GM19463 (cell line): ENCODE results near the gene TOX2.

Source experiments
- ATAC-seq: cut with Tn5 transposase; IDR thresholded peaks from one replicate; pipeline ENCODE4 v1.9.1; 2021; ENCODE audit warnings: mild to moderate bottlenecking, moderate library complexity; ENCODE audit not compliant: unreplicated experiment

Gene TOX2

DNA sequence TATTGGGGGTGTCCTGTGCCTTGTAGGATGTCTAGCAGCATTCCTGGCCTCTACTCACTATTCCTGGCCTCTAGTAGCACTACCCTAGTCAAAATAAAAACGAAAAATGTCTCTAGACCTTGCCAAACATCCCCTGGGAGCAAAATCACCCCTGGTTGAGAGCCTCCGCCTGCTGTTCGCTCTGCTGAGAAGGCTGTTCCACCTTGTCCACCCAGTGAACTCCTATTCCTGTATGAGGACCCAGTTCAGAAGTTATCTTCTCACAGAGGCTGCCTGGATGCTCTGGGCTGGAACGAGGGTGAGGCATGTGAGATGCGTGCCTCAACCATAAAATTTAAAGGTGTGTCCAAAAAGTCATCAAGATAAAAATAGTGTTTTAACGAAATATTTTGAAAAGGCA, 101.9 kb downstream of the TOX2 start:
- no peak for ATAC-seq

DNA sequence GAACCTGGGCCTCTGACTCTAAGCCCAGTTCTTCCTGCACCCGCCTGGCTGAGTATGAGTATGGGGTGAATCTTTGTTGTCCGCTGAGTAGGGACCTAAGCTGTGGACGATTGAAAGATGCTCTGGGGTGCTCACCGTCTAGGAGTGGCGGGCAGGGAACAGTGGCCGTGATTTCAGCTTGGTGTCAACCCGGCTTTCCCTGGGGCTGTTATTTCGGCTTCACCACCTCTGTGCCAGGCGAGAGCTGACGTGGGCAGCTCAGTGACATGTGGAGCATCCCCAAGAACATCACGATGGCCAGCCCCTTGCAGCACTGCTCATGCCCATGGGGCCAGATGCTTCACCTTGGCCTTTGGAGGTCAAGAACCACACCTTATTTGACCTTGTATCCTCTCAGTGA, 102.6 kb downstream of the TOX2 start:
- no peak for ATAC-seq

DNA sequence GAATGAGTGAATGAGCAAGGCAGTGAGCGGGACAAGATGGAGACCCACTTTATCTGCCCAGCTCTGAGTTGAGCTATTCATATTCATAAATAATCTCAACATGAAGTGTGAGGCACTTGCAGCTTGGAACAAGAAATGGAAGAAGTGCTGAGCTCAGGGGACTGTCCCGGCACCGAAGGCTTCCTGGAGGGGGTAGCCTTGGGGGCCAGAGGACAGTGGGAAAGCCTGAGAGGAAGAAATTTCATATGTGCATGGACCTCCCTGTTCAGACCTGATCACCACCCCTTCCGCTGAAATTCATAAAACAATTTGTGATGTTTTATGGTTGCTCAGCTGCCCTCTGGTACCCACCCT, 103.2 kb downstream of the TOX2 start:
- ATAC-seq: no peak

DNA sequence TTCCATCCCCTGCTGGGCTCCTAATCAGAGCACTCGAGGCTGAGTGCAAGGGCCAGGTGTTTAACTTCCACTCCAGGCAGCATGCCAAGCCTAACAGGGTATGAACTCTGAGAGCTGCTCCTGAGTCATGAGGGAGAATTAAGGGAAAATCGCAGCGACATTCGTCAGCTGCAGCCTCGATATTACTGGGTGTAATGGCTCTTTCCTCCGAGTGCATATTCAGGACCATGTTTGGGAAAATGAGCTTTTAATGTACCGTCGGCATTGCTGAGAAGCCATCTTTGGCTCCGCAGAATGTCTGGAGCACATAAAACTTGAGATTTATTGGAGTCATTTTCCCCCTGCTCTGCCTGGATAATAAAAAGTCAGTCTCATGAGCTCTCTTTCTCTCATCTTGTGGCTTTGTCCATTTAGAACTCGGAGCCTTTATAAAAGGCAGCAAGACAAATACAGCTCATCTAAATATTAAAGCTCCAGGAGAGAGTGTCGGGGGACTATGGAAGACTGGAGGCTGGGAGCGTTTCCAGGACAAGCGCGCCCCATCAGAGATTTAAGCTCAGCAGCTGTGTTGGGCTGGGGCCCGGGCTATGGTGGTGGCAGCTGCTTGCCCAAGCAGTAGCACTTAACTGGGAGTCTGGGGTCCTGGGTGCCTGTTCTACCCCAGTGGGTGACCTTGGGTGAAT, 103.7 kb downstream of the TOX2 start:
- ATAC-seq: no peak

DNA sequence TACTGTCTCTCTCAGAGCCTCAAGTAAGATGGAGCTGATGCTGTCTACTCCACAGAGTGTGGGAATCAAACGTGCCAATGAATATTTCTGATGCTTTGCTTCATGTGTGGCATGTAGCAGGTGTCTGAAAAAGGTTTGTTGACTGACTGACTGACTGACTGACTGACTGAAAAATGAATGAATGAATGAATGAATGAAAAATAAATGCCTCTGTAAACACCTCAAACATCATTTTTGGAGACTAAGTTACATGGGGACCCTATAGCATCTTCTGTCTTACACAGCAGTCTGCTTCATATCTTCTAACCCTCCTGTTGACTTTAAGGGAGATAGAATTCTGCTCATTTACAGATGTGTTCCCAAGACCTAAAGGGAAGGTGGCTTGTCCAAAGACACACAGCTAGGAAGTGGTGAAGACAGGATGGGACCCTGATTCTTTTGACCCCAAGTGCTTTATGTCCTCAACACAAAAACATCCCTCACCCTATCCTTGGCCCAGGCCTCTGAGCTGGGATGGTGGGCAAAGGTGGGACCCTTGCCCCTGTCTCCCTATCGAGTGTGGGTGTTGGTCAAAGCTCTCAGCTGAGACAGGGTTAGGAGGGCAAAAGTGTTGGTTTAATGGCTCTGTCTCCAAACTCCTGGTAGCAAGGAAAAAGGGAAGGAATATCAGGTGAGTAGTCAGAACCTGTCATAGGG, 104.4 kb downstream of the TOX2 start:
- no peak for ATAC-seq

DNA sequence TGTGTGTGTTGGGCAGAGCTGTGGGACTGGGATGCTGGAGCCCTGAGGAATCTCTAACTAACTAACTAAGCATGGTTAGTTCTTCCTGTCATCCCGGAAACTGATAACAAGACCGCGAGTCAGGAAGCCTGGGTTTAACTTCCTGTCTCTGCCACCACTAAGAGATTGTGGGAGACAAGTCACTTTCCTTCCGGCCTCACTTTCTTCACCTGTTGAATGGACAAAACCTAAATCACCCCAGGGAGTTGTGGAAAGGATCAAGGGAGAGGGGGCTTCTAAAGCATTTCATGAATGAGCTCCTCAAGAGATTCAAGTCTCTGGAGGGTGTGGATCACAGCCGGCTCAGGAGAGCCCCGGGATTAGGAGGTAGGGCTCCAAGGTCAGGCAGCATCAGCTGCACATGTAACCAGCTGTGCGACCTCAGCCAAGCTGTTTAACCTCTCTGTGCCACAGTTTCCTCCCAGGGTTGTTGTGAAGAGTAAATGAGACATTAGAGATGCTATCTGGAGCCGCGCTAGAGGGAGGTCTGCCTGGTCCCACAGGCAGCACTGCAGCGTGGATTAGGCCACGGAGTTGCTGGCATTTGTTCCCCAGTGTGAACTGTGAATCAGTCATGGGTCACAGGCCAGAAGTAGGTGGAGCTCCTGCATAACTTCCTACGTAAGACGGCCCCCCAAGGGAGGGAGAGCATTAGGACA, 105.1 kb downstream of the TOX2 start:
- ATAC-seq: no peak

DNA sequence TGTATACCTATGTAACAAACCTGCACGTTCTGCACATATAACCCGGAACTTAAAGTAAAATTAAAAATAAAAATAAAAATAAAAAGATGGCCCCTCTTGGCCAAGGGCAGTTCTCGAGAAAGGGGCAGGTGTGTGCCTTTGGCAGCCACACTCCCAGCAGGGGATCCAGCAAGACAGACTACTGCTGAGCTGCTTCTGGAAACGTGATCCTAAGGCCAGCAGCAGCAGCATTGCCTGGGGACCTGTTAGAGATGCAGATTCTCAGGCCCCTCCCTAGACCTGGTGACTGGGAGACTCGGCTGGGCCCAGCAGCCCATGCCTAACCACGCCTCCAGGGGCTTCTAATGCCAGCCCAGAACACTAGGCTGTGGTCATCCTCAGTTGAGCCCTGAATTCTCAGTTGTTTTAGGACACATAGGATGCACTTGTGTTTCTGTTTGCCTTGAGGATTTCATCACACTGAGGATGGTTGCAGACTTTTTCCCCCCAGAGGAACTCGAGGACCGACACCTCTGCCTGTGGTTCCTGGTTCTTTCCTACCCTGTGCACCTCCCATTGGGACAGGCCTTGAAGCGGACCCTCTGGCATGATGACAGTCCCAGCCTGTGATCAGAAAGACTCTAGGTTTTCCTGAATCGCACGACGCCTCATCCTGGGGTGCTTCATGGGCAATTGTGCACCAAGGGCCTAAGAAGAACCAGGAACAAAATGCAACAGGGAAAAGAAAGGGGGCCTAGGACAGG, 105.9 kb downstream of the TOX2 start:
- no peak for ATAC-seq

DNA sequence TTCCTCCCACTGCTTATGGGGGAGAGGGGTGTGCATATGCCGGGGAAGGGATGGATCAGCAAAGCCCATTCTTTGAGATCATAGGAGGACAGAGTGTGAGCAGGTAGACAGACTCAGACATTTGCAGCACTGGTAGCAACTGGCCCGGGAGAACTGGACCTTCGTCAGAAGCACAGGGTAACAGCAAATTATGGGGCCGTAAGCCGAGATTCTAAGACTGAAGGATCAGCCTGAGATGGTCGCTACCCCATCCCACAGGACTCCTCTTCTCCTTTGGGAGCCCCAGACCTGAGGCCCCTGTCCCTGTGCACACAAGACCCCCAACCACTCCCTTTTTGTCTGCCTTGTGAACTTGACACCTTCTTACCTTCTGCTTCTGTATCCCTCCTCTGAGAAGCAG, 106.5 kb downstream of the TOX2 start:
- ATAC-seq: no peak

DNA sequence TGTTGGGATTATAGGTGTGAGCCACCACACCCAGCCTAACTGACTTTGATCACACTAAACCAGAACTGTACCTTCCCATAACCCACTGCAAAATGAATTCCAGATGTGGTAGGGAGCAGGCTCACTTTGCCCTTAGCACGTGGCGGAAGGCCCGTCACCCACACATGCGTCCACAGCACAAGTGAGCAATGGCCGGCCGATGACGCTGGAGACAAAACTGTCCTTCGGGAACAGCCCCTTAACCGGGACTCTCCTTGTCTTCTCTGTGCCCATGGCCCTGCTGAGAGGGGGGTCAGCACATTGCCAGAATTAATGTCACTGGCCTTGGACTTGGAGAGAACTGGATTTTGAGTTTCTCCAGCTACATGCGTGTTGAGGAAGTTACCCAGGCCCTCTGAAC, 107.2 kb downstream of the TOX2 start:
- ATAC-seq: no peak

DNA sequence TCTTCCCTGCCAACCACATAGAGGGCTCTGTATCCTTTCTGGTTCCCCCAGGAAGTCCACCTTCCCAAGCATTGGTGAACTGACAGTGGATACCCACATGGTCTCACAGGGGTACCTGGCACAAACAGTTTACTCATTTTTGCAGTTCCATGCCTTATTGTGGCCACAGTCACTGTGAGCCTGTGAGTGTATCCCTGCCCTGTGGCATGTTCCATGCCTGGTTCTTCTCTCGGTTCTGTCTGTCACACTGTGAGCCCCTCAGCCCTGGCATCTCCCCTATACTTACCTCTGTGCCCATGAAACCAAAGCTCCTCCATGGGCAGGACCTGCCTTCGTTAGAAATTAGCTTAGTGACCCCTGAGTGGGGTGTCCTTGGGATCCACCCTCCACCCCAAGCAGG, 107.8 kb downstream of the TOX2 start:
- no peak for ATAC-seq

DNA sequence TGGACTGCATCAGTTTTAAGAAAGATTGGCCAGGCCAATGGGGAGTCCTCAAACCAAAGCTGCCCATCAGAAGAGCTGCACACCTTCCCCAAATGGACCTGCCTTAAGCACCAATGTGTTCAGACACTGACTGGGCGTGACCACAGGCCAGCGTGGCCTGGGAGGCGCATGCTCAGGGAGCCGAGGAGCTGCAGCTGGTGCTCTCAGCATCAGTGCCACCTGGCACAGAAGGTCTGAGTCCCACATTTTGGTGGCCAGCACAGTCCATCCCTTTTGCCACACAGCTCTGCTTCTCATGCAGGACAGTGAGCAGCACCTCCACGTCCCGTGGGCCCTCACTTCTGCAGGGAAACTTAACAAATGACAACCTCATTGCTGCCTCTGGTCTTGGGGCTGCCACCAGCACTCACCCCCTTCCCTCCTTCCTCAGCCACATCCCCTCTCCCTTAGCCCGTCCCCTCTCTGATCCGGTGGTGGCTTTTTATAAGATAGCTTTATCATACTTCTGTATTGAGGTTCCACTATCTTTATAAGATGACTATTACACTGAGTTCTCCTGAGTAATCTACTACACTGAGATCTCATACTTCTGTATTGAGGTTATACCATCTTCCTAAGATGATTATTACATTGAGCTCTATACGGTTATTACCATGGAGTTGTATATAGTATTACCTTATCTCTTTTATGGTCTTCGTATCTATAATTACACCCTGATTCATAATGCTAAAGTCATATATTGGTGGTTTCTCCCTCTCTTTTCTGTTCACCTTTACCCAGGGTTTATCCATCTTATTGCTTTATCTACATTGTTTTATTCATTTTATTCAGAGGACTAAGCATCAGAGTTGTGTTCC, 109.1 kb downstream of the TOX2 start:
- ATAC-seq: no peak

DNA sequence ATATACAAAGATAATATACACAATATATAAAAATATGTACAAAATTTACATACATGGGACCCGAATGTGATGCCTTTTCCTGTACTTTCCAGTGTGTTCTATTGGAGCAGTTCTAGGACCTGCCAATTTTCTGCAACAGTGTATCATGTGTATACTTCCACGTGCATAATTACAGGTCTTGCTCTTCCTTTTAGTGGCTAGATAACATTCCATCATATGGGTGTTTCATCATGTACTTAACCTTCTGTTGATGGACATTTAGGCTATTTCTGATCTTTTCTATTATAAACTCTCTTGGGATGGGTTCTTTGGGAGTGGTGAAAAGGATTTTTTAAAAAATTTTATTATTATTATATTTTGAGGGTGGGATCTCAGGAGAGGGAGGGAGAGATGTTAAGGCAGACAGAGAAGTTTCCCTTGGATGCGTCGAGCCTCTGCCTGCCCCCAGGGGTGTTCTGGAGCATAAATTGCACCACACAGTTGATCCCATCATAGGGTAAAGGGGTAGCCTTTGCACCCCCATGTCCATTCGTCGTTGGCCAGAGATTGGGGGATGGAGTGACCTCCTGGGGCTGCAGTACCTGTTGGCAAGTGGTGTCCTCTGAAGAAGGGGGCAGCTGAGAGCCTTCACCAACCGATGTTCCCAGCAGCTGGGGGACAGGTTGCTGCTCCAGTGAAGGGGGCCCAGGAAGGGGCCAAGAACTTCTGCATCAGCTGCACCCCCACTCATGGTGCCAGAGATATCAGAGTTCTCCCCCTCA, 110.3 kb downstream of the TOX2 start:
- no peak for ATAC-seq

DNA sequence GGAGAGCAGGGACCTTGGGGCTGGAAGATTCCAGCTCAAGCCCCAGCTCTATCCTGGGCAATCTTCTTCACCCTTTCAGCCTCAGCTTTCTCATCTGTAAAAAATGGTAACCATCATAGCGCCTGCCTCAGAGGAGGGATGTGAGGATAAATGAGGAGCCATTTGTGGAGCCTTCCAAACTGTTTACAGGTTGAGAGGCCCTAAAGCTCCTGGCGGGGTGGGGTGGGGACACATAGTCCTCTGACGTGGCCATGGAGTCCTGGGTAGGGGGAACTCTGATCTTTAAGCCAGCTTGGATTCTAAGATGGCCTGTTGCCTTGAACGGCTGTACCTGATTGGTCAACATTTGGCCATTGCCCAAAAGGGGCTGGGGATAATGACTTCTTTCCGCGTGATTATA, 111.1 kb downstream of the TOX2 start:
- ATAC-seq: no peak

DNA sequence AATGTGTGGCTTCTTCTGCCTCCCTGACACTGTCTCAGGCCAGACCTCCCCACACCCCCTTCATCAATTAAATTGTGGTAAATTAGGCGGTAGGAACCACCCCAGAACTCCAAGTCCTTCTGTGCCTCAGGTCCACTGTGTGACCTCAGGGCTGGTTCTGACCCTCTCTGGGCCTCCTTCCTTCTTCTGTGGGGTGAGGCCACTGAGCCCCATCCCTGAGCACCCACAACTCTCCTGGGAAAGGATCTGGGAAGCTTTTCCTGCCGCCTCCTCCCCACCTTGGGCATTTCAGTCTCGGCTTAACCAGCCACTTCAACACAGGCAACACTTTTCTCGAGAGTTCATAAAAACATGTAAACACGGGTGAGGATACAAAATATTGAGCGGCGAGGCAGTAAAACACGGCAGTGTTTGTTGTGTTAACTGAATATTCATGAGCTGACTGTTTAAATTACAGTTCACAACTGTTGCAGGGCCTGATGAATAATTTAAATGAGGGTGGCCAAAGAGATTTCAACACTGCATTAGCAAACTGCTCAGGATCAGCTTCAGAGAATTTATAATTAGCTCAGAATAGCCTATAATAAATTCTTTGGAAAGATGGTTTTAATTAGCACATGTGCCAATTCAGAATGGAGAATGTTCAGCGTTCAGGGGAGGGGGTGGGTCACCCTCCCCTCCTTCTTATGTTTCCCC, 112.1 kb downstream of the TOX2 start:
- no peak for ATAC-seq

DNA sequence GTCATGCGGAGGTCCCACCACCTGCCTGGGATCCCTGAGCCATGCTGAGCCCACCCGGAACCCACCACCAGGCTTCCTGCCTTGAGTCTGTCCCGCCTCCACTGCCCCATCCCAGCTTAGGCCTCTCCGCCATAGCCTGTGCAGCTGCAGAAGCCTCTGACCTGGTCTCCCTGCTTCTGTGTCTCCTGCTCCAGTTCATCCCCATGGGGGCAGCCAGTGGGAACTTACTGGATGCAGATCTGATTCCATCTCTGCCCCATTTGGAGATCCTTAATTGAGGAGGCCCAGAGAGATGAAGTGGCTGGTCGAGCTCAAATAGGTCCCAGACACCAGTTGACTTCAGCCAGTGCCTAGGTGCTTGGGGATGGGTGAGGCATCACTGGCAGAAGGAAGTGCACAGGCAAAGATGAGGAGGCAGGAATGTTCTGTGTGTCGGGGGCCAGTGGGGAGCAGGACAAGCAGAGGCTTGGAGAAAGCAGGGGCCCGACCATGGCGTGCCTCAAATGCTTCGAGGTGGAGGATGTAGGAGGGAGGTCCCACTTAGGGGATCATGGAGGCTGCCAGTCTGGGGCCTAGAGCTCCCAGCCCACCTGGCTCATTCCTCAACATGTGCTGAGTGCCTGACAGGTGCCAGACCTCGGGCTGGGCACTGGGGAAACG, 112.8 kb downstream of the TOX2 start:
- no peak for ATAC-seq

DNA sequence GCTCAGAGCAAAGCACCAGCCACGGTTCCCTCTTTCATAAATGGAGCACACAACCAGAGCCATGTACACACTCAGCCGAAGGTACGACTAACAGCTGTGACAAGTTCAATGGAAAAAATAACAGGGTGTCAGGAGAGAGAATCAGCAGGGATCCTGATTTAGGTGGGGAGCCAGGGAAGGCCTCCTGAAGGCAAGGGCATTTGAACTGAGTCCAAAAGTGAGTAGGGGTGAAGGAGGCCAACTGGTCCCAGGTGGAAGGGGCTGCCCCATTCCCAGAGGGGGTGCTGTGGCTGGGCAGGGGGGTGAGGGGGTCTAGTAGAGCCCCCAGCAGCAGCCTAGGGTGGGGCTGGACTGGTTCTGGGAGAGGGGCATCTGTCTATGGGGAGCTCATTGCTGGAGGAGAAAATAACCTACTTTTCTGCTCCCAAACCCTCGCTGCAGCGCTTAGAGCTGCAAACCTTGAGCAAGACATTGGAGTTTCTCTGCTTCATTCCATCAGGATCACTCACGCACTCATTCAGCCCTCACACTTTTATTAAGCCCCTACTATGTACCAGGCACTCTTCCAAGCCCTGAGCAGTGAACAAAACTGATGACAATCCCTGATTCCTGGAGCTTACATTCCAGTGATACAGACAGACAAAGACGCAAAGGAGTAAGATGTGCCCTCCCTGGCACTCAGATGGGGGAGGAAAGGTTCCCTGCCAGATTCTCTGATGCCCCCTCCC, 113.5 kb downstream of the TOX2 start:
- no peak for ATAC-seq

DNA sequence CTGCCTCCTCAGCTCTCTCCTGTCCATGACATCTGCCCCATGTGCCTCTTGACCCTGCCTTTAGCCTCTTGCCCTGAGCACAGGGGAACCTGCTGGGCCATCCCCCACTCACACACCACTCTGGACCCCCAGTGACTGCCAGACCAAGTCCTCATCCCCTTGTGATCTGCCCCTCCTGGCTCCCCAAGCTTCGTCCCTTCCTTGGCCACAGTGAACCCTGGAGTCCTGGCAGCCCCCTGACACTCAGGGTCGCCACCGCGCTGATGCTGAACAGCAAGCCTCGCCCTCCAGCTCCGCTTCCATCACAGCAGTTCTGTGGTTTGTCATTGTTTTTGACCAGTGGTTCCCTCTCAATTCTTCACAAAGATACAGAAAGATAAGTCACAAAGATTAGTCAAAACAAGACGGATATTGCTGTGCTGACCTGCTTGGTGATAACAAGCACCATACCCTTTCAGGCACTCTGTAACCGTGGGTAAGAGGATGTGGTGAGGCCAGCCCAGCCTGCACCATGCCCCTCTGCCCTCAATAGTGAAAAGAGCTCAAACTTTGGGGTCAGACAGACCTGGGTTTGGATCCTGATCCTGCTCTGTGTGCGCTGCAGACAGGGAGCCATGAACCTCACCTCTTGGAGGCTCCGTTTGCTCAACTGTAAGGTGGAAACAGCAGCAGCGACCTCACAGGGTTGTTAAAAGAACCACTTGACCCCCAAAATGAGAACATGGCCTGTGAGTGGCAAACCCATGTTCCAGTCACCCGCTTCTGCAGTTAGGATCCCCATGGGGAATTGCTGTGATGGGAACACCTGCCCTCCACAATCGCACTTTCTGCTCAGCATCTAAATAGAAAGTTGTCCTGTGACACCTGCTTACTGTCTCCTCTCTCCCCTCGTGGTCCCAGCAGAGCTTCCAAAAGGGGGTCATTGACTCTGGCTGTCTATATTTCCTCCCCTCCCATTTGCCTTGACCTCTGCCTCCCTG, 114.5 kb downstream of the TOX2 start:
- ATAC-seq: peak; percentile 89
